ENCODE results near the gene PRKCSH. TPM values are rescaled to one million over a fixed set of nuclear protein-coding genes. Genes with fewer than 3 reads are reported as not detected.
"Not testable (repeated sequence)": the region's sequence is repeated elsewhere in the genome, so short reads cannot be mapped to it uniquely, and the experiment has no call there.

PRKCSH gene
- total and polyA plus RNA-seq, 4 donors, result 55.9 to 290 (median 179) TPM

DNA sequence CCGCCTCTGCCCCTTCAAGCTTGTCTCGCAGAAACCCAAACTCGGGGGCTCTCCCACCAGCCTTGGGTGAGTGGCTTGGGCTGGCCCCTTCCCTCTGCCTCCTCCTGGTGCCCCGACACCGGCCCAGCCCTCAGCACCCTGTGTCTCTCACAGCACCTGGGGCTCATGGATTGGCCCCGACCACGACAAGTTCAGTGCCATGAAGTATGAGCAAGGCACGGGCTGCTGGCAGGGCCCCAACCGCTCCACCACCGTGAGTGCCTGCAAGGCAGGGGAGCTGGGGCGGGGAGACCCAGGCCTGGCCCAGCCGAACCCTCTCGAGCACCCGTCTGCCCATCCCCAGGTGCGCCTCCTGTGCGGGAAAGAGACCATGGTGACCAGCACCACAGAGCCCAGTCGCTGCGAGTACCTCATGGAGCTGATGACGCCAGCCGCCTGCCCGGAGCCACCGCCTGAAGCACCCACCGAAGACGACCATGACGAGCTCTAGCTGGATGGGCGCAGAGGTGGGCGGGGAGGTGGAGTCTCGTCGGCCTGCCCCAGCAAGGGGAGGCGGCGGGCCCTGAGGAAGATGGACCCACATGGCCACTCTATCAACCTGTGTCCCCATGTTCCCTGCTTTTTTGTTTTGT lies 13.6 kb downstream of the PRKCSH start:
- Histone ChIP-seq H3K27ac (ENCODE audit: low read depth, low read length) (no peak overlapping the region), H3K4me1 (ENCODE audit: control insufficient read depth, insufficient read depth, low read length) (peaks cover 28% of the 10 kb centered on the region), H3K4me3 (ENCODE audit: low read depth, low read length) (no peak overlapping the region), H3K9me3 (ENCODE audit: control insufficient read depth, insufficient read depth, low read length) (no peaks in the 10 kb centered on the region), H3K36me3 (ENCODE audit: control insufficient read depth, insufficient read depth, low read length) (peaks cover 90% of the 10 kb centered on the region), H3K27me3 (ENCODE audit: control insufficient read depth, insufficient read depth, low read length) (no peaks in the 10 kb centered on the region)
- WGBS (ENCODE audit: insufficient coverage), result 92% methylated on average over 31 of the region's 31 CpGs
- DNase-seq (ENCODE audit: low read depth in 4 of 6, low spot score in 6 of 6), result no peak

DNA sequence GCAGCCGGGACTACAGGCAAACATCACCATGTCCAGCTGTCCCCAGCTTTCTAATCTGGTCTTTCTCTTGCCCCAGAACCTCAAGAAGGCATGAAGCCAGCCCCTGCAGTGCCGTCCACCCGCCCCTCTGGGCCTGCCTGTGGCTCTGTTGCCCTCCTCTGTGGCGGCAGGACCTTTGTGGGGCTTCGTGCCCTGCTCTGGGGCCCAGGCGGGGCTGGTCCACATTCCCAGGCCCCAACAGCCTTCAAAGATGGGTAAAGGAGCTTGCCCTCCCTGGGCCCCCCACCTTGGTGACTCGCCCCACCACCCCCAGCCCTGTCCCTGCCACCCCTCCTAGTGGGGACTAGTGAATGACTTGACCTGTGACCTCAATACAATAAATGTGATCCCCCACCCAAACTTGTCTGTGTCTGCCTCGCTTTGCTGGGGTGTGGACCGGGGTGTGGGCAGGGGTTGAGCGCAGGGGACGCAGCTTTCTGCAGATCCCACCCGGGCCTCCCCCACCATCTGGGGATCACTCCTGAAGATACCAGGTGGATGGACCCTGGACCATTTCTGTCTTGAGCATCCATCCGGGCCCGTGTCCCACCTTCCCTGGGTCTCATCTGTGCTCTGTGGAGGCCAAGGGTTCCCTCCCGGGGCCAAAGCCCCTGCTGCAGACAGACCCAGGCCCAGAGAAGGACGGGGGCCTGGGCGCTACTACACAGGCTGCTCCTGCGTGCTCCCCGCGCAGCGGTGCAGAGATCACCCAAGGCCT lies 15.3 kb downstream of the PRKCSH start:
- H3K27ac ChIP-seq (ENCODE audit: low read depth, low read length), result no peak overlapping the region
- no peak for DNase-seq (ENCODE audit: low read depth in 4 of 6, low spot score in 6 of 6)
- peaks cover 28% of the 10 kb centered on the region for H3K4me1 ChIP-seq (ENCODE audit: control insufficient read depth, insufficient read depth, low read length)
- peaks cover 86% of the 10 kb centered on the region for H3K36me3 ChIP-seq (ENCODE audit: control insufficient read depth, insufficient read depth, low read length)
- H3K4me3 ChIP-seq (ENCODE audit: low read depth, low read length), result no peak overlapping the region
- H3K27me3 ChIP-seq (ENCODE audit: control insufficient read depth, insufficient read depth, low read length), result no peaks in the 10 kb centered on the region
- no peaks in the 10 kb centered on the region for H3K9me3 ChIP-seq (ENCODE audit: control insufficient read depth, insufficient read depth, low read length)
- 78% methylated on average over 14 of the region's 21 CpGs for WGBS (ENCODE audit: insufficient coverage)

DNA sequence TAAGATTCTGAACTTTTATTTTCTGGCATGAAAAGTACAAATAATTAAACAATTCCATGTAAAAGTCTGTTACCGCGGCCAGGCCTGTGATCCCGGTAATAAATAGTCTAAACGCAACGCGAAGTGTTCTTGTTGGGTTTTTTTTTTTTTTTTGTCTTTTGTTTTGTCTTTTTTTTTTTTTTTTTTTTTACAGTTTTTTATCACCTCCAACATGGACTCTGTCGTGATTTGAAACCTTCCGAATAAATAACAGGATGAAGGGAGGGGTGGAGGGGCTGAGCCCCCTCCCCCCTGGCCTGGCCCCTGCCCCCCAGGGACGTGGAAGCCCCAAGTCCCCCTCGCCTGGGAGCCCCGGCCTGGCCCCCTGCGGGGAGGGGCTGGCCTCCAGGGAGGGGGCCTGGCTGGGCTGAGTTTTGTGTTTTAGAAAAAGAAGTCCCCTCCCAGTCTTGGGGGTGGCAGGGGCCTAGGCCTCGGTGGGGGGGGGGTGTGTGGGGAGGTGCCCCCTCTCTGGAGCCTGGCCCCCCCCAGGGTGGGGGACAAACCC lies 16.0 kb downstream of the PRKCSH start:
- no peaks in the 10 kb centered on the region for H3K27me3 ChIP-seq (ENCODE audit: control insufficient read depth, insufficient read depth, low read length)
- no CpG with 5 or more reads among the region's 13 CpGs for WGBS (ENCODE audit: insufficient coverage)
- no peak for DNase-seq (ENCODE audit: low read depth in 4 of 6, low spot score in 6 of 6)
- peaks cover 85% of the 10 kb centered on the region for H3K36me3 ChIP-seq (ENCODE audit: control insufficient read depth, insufficient read depth, low read length)
- H3K4me1 ChIP-seq (ENCODE audit: control insufficient read depth, insufficient read depth, low read length), result peaks cover 24% of the 10 kb centered on the region
- H3K27ac ChIP-seq (ENCODE audit: low read depth, low read length), result peak overlapping the region; percentile 22
- no peak overlapping the region for H3K4me3 ChIP-seq (ENCODE audit: low read depth, low read length)
- H3K9me3 ChIP-seq (ENCODE audit: control insufficient read depth, insufficient read depth, low read length), result no peaks in the 10 kb centered on the region

DNA sequence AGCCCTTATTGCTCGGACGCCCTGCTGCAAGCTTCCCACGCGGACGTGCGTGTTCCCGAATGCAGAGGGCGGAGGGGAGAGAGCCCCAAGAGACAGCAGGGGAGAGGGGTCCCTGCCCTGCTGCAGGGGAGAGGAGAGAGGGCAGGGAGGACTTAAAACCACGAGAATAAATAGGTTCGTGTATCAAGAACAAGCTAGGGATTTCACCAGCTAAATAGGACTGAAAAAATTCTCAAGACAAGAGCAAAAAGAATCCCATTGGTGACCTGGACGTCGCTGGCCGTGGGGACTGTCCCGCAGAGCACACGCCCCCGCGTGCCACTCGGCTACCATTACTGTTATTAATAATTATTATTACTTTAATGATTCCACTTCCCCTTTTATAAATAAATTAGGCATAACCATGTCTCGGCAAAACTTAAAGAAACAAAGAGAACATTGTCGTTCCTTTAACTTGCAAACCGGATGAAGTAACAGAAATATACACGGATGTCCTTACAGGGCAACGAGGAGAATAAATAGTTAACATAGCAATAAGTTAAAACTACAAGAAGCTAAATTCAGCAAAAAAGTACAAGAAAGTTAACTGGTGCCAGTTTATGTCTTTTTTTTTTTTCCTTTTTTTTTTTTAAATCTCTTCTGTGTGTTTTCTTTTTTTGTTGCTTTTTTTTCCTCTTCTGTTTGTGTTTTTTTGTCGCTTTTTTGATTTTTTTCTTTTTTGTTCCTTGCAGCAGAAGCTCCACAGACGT lies 16.6 kb downstream of the PRKCSH start:
- Histone ChIP-seq H3K4me1 (ENCODE audit: control insufficient read depth, insufficient read depth, low read length) (peaks cover 20% of the 10 kb centered on the region), H3K4me3 (ENCODE audit: low read depth, low read length) (no peak overlapping the region), H3K9me3 (ENCODE audit: control insufficient read depth, insufficient read depth, low read length) (no peaks in the 10 kb centered on the region), H3K27me3 (ENCODE audit: control insufficient read depth, insufficient read depth, low read length) (no peaks in the 10 kb centered on the region), H3K36me3 (ENCODE audit: control insufficient read depth, insufficient read depth, low read length) (peaks cover 85% of the 10 kb centered on the region), H3K27ac (ENCODE audit: low read depth, low read length) (peak overlapping the region; percentile 22)
- peak in 2 of 6 donors; percentile 27 to 40 for DNase-seq (ENCODE audit: low read depth in 4 of 6, low spot score in 6 of 6)
- WGBS (ENCODE audit: insufficient coverage), result 12% methylated on average over 8 of the region's 25 CpGs

DNA sequence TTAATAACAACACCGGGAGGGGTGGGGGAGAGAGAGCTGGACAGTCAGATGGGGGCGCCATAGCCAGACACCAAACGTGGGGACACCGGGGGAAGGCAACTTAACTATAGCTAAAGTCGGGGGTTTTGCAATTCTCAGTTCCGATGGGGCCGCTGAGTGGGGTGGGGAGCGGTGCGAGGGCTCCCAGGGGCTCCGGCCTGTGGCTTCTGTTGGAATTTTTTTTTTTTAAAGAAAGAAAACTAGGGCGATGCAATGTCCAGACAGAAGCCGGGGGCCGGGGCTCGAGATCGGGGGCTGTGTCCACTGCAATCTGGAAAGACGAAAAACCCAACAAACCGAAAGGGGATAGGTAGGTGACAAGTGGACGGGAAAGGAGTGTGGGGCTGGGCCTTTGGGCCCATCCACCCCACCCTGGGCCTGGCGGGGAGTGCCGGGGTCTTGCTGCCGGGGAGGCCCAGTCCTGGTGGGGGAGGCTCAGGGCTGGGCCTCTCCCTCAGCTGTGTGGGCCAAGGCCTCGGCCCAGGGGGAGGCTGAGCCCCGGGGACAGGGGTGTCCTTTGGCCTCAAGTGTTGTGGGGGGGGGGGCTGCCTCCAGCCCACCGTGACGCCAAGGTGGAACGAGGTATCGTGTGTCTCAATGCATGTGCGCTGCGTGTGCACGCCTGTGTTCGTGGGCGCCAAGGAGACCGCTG lies 17.3 kb downstream of the PRKCSH start:
- peaks cover 85% of the 10 kb centered on the region for H3K36me3 ChIP-seq (ENCODE audit: control insufficient read depth, insufficient read depth, low read length)
- no peaks in the 10 kb centered on the region for H3K9me3 ChIP-seq (ENCODE audit: control insufficient read depth, insufficient read depth, low read length)
- 76% methylated on average over 29 of the region's 33 CpGs for WGBS (ENCODE audit: insufficient coverage)
- DNase-seq (ENCODE audit: low read depth in 4 of 6, low spot score in 6 of 6), result no peak
- H3K27ac ChIP-seq (ENCODE audit: low read depth, low read length), result no peak overlapping the region
- H3K4me1 ChIP-seq (ENCODE audit: control insufficient read depth, insufficient read depth, low read length), result peaks cover 26% of the 10 kb centered on the region
- H3K4me3 ChIP-seq (ENCODE audit: low read depth, low read length), result no peak overlapping the region
- no peaks in the 10 kb centered on the region for H3K27me3 ChIP-seq (ENCODE audit: control insufficient read depth, insufficient read depth, low read length)

DNA sequence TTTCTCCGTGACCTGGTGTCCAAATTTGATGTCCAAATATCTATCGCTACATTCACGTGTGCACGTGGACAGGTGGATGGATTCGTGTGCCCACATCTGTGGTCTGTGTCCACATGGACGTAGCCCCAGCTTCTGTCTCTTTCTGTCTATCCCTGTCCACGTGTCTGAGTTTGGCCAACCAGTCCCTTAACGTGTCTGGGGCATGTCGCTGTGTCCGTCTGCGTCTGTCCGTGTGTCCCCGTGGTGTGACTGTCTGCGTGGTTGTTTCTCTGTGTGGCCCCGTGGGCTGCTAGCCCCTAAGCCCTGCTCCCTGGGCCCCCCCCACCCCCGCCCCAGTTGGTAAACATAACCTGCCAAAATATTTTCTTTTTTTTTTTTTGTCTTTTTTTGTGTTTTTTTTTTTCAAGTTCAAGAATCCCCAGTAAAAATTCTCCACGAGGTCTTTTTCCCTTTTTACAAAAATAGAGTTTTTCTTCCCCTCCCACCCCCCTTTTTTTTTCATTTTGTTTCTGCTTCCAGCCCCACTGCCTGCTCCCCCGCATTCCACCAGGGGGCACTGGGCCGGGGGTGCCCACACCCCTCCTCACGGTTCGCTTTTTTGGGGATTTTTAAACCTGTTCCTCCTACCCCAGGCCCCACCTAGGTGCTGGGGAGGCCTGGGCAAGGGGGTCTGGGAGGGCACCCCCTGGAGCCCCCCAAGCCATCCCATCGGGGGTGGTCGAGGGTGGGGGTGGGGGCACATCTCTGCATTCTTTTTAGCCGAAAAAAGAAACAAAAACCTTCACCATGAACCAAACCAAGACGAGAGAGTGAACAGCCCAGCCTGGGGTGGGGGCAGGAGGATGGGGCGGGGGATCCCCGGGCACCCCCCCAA lies 18.3 kb downstream of the PRKCSH start:
- Histone ChIP-seq H3K9me3 (ENCODE audit: control insufficient read depth, insufficient read depth, low read length) (no peaks in the 10 kb centered on the region), H3K27me3 (ENCODE audit: control insufficient read depth, insufficient read depth, low read length) (no peaks in the 10 kb centered on the region), H3K36me3 (ENCODE audit: control insufficient read depth, insufficient read depth, low read length) (peaks cover 85% of the 10 kb centered on the region), H3K4me1 (ENCODE audit: control insufficient read depth, insufficient read depth, low read length) (peaks cover 32% of the 10 kb centered on the region), H3K4me3 (ENCODE audit: low read depth, low read length) (no peak overlapping the region), H3K27ac (ENCODE audit: low read depth, low read length) (no peak overlapping the region)
- no peak for DNase-seq (ENCODE audit: low read depth in 4 of 6, low spot score in 6 of 6)
- WGBS (ENCODE audit: insufficient coverage), result 88% methylated on average over 15 of the region's 27 CpGs

DNA sequence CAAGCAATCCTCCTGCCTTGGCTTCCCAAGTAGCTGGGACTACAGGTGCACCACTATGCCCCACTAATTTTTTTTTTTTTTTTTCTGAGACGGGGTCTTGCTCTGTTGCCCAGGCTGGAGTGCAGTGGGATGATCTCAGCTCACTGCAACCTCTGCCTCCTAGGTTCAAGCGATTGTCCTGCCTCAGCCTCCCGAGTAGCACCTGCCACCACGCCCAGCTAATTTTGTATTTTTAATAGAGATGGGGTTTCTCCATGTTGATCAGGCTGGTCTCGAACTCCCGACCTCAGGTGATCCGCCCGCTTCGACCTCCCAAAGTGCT lies 19.8 kb downstream of the PRKCSH start:
- H3K27ac ChIP-seq (ENCODE audit: low read depth, low read length); H3K9me3 ChIP-seq (ENCODE audit: control insufficient read depth, insufficient read depth, low read length); H3K4me3 ChIP-seq (ENCODE audit: low read depth, low read length); DNase-seq (ENCODE audit: low read depth in 4 of 6, low spot score in 6 of 6); H3K27me3 ChIP-seq (ENCODE audit: control insufficient read depth, insufficient read depth, low read length): not testable (repeated sequence)
- Histone ChIP-seq H3K36me3 (ENCODE audit: control insufficient read depth, insufficient read depth, low read length) (peaks cover 88% of the 10 kb centered on the region), H3K4me1 (ENCODE audit: control insufficient read depth, insufficient read depth, low read length) (peaks cover 32% of the 10 kb centered on the region)
- 100% methylated on average over 1 of the region's 9 CpGs for WGBS (ENCODE audit: insufficient coverage)

DNA sequence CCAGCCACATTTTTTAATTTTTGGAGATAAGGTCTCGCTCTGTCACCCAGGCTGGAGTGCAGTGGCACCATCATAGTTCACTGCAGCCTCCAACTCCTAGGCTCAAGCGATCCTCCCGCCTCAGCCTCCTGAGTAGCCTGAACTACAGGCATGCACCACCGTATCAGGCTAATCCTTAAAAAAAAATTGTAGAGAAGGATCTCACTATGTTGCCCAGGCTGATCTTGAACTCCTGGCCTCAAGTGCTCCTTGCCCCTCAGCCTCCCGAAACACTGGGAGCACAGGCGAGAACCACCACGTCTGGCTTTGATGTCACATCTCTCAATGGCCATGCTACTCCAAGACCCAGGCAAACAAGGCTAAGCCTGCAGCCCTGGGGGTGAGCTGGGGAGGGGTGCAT lies 21.2 kb downstream of the PRKCSH start:
- Histone ChIP-seq H3K27me3 (ENCODE audit: control insufficient read depth, insufficient read depth, low read length) (no peaks in the 10 kb centered on the region), H3K4me3 (ENCODE audit: low read depth, low read length) (no peak overlapping the region), H3K9me3 (ENCODE audit: control insufficient read depth, insufficient read depth, low read length) (no peaks in the 10 kb centered on the region), H3K27ac (ENCODE audit: low read depth, low read length) (no peak overlapping the region), H3K36me3 (ENCODE audit: control insufficient read depth, insufficient read depth, low read length) (peaks cover 91% of the 10 kb centered on the region), H3K4me1 (ENCODE audit: control insufficient read depth, insufficient read depth, low read length) (peaks cover 25% of the 10 kb centered on the region)
- WGBS (ENCODE audit: insufficient coverage), result 84% methylated on average over 4 of the region's 7 CpGs
- DNase-seq (ENCODE audit: low read depth in 4 of 6, low spot score in 6 of 6), result no peak
